ENCODE measurements around the gene APLNR. TPM values are rescaled to one million over a fixed set of nuclear protein-coding genes. Genes with fewer than 3 reads are reported as not detected.
"Not testable (repeated sequence)": the region's sequence is repeated elsewhere in the genome, so short reads cannot be mapped to it uniquely, and the experiment has no call there.

Gene APLNR
- not detected for total RNA-seq

GRCh38 chr11:57237204-57237681, at the start of gene APLNR:
APLNR (minus strand) TSS chr11:57237250; CDS start chr11:57237004, 246 bp downstream.
- peaks cover 7% of the 10 kb centered on the region for H3K4me1 Mint-ChIP-seq (ENCODE audit: low read depth)
- POLR2A ChIA-PET: no interaction called here
- H3K27me3 Mint-ChIP-seq (ENCODE audit: low read depth): peaks cover 52% of the 10 kb centered on the region
- DNase-seq (no peak), ATAC-seq (no peak)
- H3K27ac Mint-ChIP-seq: no peak within 1 kb of the TSS
- no peaks in the 10 kb centered on the region for H3K9me3 Mint-ChIP-seq (ENCODE audit: insufficient read depth)
- no peaks in the 10 kb centered on the region for H3K36me3 Mint-ChIP-seq (ENCODE audit: low read depth)
- CTCF ChIA-PET: no interaction called here
- no peak within 1 kb of the TSS for H3K4me3 Mint-ChIP-seq

- no peak overlapping the region for H3K27ac Mint-ChIP-seq
- ATAC-seq (no peak), DNase-seq (no peak)
- ChIA-PET CTCF (no interaction called here), POLR2A (no interaction called here)
- H3K4me3 Mint-ChIP-seq: no peak overlapping the region
- H3K4me1 Mint-ChIP-seq (ENCODE audit: low read depth): no peaks in the 10 kb centered on the region
- peaks cover 14% of the 10 kb centered on the region for H3K27me3 Mint-ChIP-seq (ENCODE audit: low read depth)
- no peaks in the 10 kb centered on the region for H3K36me3 Mint-ChIP-seq (ENCODE audit: low read depth)
- H3K9me3 Mint-ChIP-seq (ENCODE audit: insufficient read depth): no peaks in the 10 kb centered on the region
Measured at GRCh38 chr11:57283231-57283990, 46.4 kb upstream of the APLNR start.

GRCh38 chr11:57281546-57281945, 44.5 kb upstream of the APLNR start:
- peaks cover 15% of the 10 kb centered on the region for H3K27me3 Mint-ChIP-seq (ENCODE audit: low read depth)
- H3K9me3 Mint-ChIP-seq (ENCODE audit: insufficient read depth); H3K4me3 Mint-ChIP-seq; H3K36me3 Mint-ChIP-seq (ENCODE audit: low read depth); H3K4me1 Mint-ChIP-seq (ENCODE audit: low read depth); POLR2A ChIA-PET; H3K27ac Mint-ChIP-seq; DNase-seq; ATAC-seq; CTCF ChIA-PET: not testable (repeated sequence)

- Mint-ChIP-seq H3K36me3 (ENCODE audit: low read depth) (no peaks in the 10 kb centered on the region), H3K27ac (no peak overlapping the region), H3K9me3 (ENCODE audit: insufficient read depth) (no peaks in the 10 kb centered on the region), H3K4me3 (no peak overlapping the region), H3K27me3 (ENCODE audit: low read depth) (peaks cover 17% of the 10 kb centered on the region), H3K4me1 (ENCODE audit: low read depth) (peaks cover 2% of the 10 kb centered on the region)
- ATAC-seq (no peak), DNase-seq (no peak)
- CTCF ChIA-PET: interaction anchor here (0.6 kb wide), 1 partner anchor 54 kb away, joined by 3 read pairs; no protein-coding TSS in a partner anchor
- POLR2A ChIA-PET: no interaction called here
Measured at GRCh38 chr11:57279116-57279515, 42.1 kb upstream of the APLNR start.

GRCh38 chr11:57278721-57279095, 41.7 kb upstream of the APLNR start:
- Mint-ChIP-seq H3K36me3 (ENCODE audit: low read depth) (no peaks in the 10 kb centered on the region), H3K4me1 (ENCODE audit: low read depth) (peaks cover 2% of the 10 kb centered on the region), H3K9me3 (ENCODE audit: insufficient read depth) (no peaks in the 10 kb centered on the region), H3K27ac (no peak overlapping the region), H3K4me3 (no peak overlapping the region), H3K27me3 (ENCODE audit: low read depth) (peaks cover 17% of the 10 kb centered on the region)
- no peak for DNase-seq
- ATAC-seq: no peak
- POLR2A ChIA-PET: no interaction called here
- CTCF ChIA-PET: interaction anchor here (0.6 kb wide), 1 partner anchor 54 kb away, joined by 3 read pairs; no protein-coding TSS in a partner anchor

GRCh38 chr11:57277845-57278720, 41.0 kb upstream of the APLNR start:
- ATAC-seq: peak; percentile 44
- ChIA-PET CTCF (interaction anchor here (0.6 to 1.6 kb wide), 4 partner anchors 18 to 55 kb away, joined by 3 to 6 read pairs (median 3); no protein-coding TSS in a partner anchor), POLR2A (no interaction called here)
- Mint-ChIP-seq H3K36me3 (ENCODE audit: low read depth) (no peaks in the 10 kb centered on the region), H3K27ac (no peak overlapping the region), H3K4me3 (no peak overlapping the region), H3K4me1 (ENCODE audit: low read depth) (peaks cover 2% of the 10 kb centered on the region), H3K27me3 (ENCODE audit: low read depth) (peaks cover 17% of the 10 kb centered on the region), H3K9me3 (ENCODE audit: insufficient read depth) (no peaks in the 10 kb centered on the region)
- DNase-seq: peak; percentile 40

DNA sequence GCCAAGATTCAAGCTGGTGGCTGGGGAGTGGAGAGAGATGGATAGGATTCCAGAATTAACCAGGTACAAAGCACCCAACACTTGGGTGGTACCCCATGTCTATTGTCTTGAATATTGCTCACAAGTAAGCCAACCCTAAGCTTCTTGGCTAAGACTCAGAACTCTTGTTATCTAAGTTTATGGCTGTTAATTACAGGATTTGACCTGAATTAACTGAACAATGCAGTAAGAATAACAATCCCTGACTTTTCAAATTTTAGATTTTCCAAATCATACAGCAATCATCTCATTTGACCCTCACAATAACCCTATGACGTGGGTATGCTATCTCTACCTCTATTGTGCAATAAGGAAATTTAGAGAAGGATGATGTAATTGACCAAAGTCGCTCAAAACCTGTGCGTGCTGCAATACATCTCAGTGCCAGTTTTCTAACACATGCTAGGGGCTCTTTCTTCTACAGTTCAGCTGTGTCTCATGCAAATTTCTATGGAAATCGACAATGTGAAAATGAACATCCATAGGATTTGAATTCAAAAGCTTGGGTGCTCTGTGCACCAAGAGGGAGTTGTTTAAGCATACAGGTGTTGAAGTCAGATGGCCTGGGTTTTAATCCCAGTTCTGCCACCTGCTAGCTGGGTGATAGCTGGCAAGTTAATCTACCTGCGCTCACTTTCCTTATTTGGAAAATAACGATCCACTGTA, 40.1 kb upstream of the APLNR start:
- ATAC-seq (no peak), DNase-seq (no peak)
- Mint-ChIP-seq H3K4me1 (ENCODE audit: low read depth) (peaks cover 2% of the 10 kb centered on the region), H3K9me3 (ENCODE audit: insufficient read depth) (no peaks in the 10 kb centered on the region), H3K27me3 (ENCODE audit: low read depth) (peaks cover 17% of the 10 kb centered on the region), H3K36me3 (ENCODE audit: low read depth) (no peaks in the 10 kb centered on the region), H3K27ac (no peak overlapping the region), H3K4me3 (no peak overlapping the region)
- CTCF ChIA-PET: interaction anchor here (1.0 to 1.6 kb wide), 4 partner anchors 17 to 183 kb away, joined by 3 to 6 read pairs (median 3); no protein-coding TSS in a partner anchor
- POLR2A ChIA-PET: no interaction called here

- POLR2A ChIA-PET: no interaction called here
- H3K9me3 Mint-ChIP-seq (ENCODE audit: insufficient read depth): no peaks in the 10 kb centered on the region
Measured at GRCh38 chr11:57276169-57276970, 39.3 kb upstream of the APLNR start.

GRCh38 chr11:57275582-57275981, 38.5 kb upstream of the APLNR start:
- peaks cover 17% of the 10 kb centered on the region for H3K27me3 Mint-ChIP-seq (ENCODE audit: low read depth)
- CTCF ChIA-PET: interaction anchor here (0.6 to 1.3 kb wide), 3 partner anchors 26 to 659 kb away, joined by 3 read pairs; no protein-coding TSS in a partner anchor
- H3K4me3 Mint-ChIP-seq: no peak overlapping the region
- POLR2A ChIA-PET: no interaction called here
- ATAC-seq (no peak), DNase-seq (no peak)
- H3K4me1 Mint-ChIP-seq (ENCODE audit: low read depth): peaks cover 2% of the 10 kb centered on the region
- no peak overlapping the region for H3K27ac Mint-ChIP-seq
- H3K9me3 Mint-ChIP-seq (ENCODE audit: insufficient read depth): no peaks in the 10 kb centered on the region
- H3K36me3 Mint-ChIP-seq (ENCODE audit: low read depth): no peaks in the 10 kb centered on the region

More at GRCh38 chr11:57276169-57276970, 39.3 kb upstream of the APLNR start:
- Mint-ChIP-seq H3K4me1 (ENCODE audit: low read depth) (peaks cover 2% of the 10 kb centered on the region), H3K4me3 (no peak overlapping the region), H3K36me3 (ENCODE audit: low read depth) (no peaks in the 10 kb centered on the region), H3K27ac (no peak overlapping the region), H3K27me3 (ENCODE audit: low read depth) (peaks cover 17% of the 10 kb centered on the region)
- DNase-seq: no peak
- CTCF ChIA-PET: interaction anchor here (1.0 to 1.6 kb wide), 5 partner anchors 17 to 182 kb away, joined by 3 to 6 read pairs (median 3); no protein-coding TSS in a partner anchor
- no peak for ATAC-seq

DNA sequence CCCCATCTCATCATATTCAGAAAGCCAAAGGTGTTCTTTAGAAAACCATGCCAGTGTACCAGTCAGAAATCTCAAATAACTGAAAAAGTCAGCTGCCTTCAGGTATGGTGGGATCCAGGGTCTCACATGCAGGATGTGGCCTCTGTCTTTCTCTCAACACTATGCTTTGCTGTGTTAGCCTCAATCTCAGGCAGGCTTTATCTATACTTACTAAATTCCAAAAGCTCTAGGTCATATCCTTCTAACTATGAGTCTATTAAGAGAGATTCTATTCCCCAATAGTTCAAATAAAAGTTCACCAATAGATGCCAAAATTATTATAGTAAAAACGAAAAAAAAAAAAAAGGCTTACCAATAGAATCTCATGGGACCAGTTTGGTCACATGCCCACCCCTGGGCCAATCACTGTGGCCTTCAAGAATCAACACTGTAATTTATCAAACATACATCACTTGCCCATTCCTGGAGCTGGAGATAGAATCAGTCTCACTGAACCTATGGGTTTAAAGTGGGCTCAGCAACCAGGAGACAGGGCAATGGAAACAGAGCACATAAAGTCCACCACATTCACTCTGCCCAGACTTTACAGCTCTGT, 38.0 kb upstream of the APLNR start:
- Mint-ChIP-seq H3K36me3 (ENCODE audit: low read depth) (no peaks in the 10 kb centered on the region), H3K27ac (no peak overlapping the region), H3K27me3 (ENCODE audit: low read depth) (peaks cover 17% of the 10 kb centered on the region), H3K9me3 (ENCODE audit: insufficient read depth) (no peaks in the 10 kb centered on the region), H3K4me1 (ENCODE audit: low read depth) (peaks cover 2% of the 10 kb centered on the region), H3K4me3 (no peak overlapping the region)
- ChIA-PET CTCF (interaction anchor here (0.6 kb wide), 1 partner anchor 658 kb away, joined by 3 read pairs; no protein-coding TSS in a partner anchor), POLR2A (interaction anchor here (0.5 kb wide), 1 partner anchor 320 kb away, joined by 3 read pairs; no protein-coding TSS in a partner anchor)
- DNase-seq: no peak
- no peak for ATAC-seq
